PC-3 (cell line): ENCODE data around the gene SPOPL.

Source experiments
- CTCF ChIP-seq: fragments of 300-600 bp; sonication (generic); conservative IDR thresholded peaks from 2 replicates; pipeline ENCODE4 v1.5.1; 2017; ENCODE audit warnings: antibody characterized with exemption, low read depth, mild to moderate bottlenecking, low read length
- EZH2phosphoT487 ChIP-seq: fragments of 300-600 bp; sonication (generic); IDR thresholded peaks from 2 replicates; pipeline ENCODE4 v1.6.1; 2018; ENCODE audit warnings: mild to moderate bottlenecking, antibody characterized with exemption, low read length, borderline replicate concordance

GRCh38 chr2:138501425-138502254, at the start of gene SPOPL:
- no peak for TF ChIP-seq CTCF
- no peak for TF ChIP-seq EZH2phosphoT487
